ENCODE measurements around the gene ING4.

Gene ING4

DNA sequence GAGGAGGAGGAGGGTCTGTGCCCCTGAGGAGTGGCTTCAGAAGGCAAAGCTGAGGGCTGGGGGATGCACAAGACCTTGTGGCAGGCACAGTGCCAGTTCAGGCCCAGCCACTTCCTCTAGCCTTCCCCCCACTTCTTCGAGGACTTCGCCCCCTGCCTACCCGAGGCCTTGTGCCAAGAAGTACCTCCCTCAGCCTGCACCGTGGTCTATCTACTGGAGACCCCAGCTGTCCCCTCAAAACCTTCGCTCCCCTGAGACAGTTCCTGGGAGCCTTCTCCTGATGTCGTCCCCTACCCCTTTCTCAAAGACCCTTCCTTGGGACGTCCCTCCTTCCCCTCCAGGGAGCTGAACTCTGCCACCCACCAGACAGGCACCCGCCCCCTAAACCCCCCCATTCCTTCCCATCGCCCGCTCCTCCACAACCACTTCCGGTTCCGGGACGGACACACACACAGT is 25.7 kb upstream of the ING4 start:
- peak overlapping the region; percentile 66 for H3K4me3 ChIP-seq (ENCODE audit: control insufficient read depth, low read depth, low read length)
- no peak for DNase-seq (ENCODE audit: low read depth)
- TF ChIP-seq, protein P1, sequence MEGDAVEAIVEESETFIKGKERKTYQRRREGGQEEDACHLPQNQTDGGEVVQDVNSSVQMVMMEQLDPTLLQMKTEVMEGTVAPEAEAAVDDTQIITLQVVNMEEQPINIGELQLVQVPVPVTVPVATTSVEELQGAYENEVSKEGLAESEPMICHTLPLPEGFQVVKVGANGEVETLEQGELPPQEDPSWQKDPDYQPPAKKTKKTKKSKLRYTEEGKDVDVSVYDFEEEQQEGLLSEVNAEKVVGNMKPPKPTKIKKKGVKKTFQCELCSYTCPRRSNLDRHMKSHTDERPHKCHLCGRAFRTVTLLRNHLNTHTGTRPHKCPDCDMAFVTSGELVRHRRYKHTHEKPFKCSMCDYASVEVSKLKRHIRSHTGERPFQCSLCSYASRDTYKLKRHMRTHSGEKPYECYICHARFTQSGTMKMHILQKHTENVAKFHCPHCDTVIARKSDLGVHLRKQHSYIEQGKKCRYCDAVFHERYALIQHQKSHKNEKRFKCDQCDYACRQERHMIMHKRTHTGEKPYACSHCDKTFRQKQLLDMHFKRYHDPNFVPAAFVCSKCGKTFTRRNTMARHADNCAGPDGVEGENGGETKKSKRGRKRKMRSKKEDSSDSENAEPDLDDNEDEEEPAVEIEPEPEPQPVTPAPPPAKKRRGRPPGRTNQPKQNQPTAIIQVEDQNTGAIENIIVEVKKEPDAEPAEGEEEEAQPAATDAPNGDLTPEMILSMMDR (conservative IDR thresholded peaks at IDR 0.05; ENCODE audit: control insufficient read depth, insufficient read depth, low read depth, low read length) = no peak

DNA sequence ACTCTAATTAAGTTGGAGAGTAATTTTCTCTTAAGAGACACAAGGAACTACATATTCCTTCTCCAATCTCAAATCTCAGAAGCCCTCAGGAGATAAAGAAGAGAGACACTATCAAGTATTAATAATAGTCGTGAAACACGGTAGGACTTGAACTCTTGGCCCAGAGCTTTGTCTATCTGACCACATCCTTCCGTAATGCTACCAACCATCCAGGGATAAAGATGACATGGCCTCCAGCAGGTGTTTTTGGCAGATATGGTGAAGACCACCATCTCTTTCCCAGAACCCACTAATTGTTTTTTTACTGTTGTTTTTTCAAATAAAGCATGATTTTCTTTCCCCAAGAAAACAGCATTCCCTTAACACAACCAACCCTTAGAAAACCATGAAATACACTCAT is 22.9 kb upstream of the ING4 start:
- H3K4me3 ChIP-seq (ENCODE audit: control insufficient read depth, low read depth, low read length) = no peak overlapping the region
- DNase-seq (ENCODE audit: low read depth) = no peak
- TF ChIP-seq, protein P1 (conservative IDR thresholded peaks at IDR 0.05; ENCODE audit: control insufficient read depth, insufficient read depth, low read depth, low read length) = no peak

DNA sequence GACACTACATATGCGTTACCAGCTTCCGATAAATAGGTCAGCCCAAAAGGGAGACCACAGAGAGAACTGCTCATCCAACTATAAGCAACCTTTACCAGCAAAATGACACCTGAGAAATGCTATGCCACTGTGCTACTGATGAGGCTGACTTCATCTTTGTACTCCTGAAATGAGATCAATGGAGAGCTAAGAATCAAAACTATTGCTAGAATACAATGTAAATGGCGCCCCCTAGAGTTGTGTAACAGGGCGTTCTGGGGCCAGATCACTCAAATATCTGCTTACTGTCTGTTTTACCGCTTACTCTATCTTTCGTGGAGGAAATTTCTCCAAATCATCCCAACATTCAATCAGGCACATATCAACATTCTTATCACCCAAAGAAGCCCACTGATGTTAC is 21.7 kb upstream of the ING4 start:
- H3K4me3 ChIP-seq (ENCODE audit: control insufficient read depth, low read depth, low read length) = no peak overlapping the region
- TF ChIP-seq, protein P1 (conservative IDR thresholded peaks at IDR 0.05; ENCODE audit: control insufficient read depth, insufficient read depth, low read depth, low read length) = peak; percentile 53
- DNase-seq (ENCODE audit: low read depth) = peak; percentile 47

GRCh38 chr12:6676962-6677361 is 14.0 kb upstream of the ING4 start:
- TF ChIP-seq, protein P1 (conservative IDR thresholded peaks at IDR 0.05; ENCODE audit: control insufficient read depth, insufficient read depth, low read depth, low read length) = no peak
- DNase-seq (ENCODE audit: low read depth) = no peak
- H3K4me3 ChIP-seq (ENCODE audit: control insufficient read depth, low read depth, low read length) = no peak overlapping the region

- H3K4me3 ChIP-seq (ENCODE audit: control insufficient read depth, low read depth, low read length) = no peak overlapping the region
- TF ChIP-seq, protein P1 (conservative IDR thresholded peaks at IDR 0.05; ENCODE audit: control insufficient read depth, insufficient read depth, low read depth, low read length) = no peak
- DNase-seq (ENCODE audit: low read depth) = no peak
These were observed 9.2 kb upstream of the ING4 start for GRCh38 chr12:6672143-6672542.

GRCh38 chr12:6667559-6668210 is 4.8 kb upstream of the ING4 start:
- TF ChIP-seq, protein P1 (conservative IDR thresholded peaks at IDR 0.05; ENCODE audit: control insufficient read depth, insufficient read depth, low read depth, low read length) = peak; percentile 3
- H3K4me3 ChIP-seq (ENCODE audit: control insufficient read depth, low read depth, low read length) = no peak overlapping the region
- no peak for DNase-seq (ENCODE audit: low read depth)
